Endothelial cell (in vitro differentiated cells): ENCODE measurements around the gene STK32C. TPM values are rescaled to one million over a fixed set of nuclear protein-coding genes. Genes with fewer than 3 reads are reported as not detected.

ENCODE experiments used
- DNase-seq: peaks from one replicate; pipeline ENCODE4 v3.0.0; 2021; ENCODE audit warnings: low spot score
- H3K27ac Mint-ChIP-seq: one replicate; pipeline ENCODE4 v1.8.0; 2021; ENCODE audit warnings: mixed read lengths, inconsistent platforms; ENCODE audit not compliant: unreplicated experiment
- H3K27me3 Mint-ChIP-seq: one replicate; pipeline ENCODE4 v1.8.0; 2021; ENCODE audit warnings: mild to moderate bottlenecking, moderate library complexity, mixed read lengths, inconsistent platforms; ENCODE audit not compliant: unreplicated experiment
- H3K36me3 Mint-ChIP-seq: one replicate; pipeline ENCODE4 v1.8.0; 2021; ENCODE audit warnings: mild to moderate bottlenecking, low read depth, mixed read lengths, inconsistent platforms; ENCODE audit not compliant: unreplicated experiment
- H3K4me1 Mint-ChIP-seq: one replicate; pipeline ENCODE4 v1.8.0; 2021; ENCODE audit warnings: mild to moderate bottlenecking, mixed read lengths, inconsistent platforms; ENCODE audit not compliant: unreplicated experiment
- H3K4me3 Mint-ChIP-seq: one replicate; pipeline ENCODE4 v1.8.0; 2021; ENCODE audit warnings: mild to moderate bottlenecking, mixed read lengths, inconsistent platforms; ENCODE audit not compliant: unreplicated experiment
- H3K9me3 Mint-ChIP-seq: one replicate; pipeline ENCODE4 v1.8.0; 2021; ENCODE audit warnings: mixed read lengths, inconsistent platforms; ENCODE audit not compliant: unreplicated experiment
- CTCF ChIP-seq: fragments of 200-600 bp; sonication (generic); IDR thresholded peaks from one replicate; pipeline ENCODE4 v1.5.0; 2021; ENCODE audit warnings: antibody characterized with exemption; ENCODE audit not compliant: unreplicated experiment
- total RNA-seq: library from RNA; stranded (reverse); fragmentation: NEBNext Ultra II Directional; extraction: Animal tissue kit (Norgen Biotek cat#: 25700); gene quantifications from one replicate; pipeline ENCODE4 v1.2.1, GENCODE V29; 2021; ENCODE audit not compliant: unreplicated experiment

STK32C gene
- total RNA-seq, 1 donor from 2014 or later = 12.6 TPM

DNA sequence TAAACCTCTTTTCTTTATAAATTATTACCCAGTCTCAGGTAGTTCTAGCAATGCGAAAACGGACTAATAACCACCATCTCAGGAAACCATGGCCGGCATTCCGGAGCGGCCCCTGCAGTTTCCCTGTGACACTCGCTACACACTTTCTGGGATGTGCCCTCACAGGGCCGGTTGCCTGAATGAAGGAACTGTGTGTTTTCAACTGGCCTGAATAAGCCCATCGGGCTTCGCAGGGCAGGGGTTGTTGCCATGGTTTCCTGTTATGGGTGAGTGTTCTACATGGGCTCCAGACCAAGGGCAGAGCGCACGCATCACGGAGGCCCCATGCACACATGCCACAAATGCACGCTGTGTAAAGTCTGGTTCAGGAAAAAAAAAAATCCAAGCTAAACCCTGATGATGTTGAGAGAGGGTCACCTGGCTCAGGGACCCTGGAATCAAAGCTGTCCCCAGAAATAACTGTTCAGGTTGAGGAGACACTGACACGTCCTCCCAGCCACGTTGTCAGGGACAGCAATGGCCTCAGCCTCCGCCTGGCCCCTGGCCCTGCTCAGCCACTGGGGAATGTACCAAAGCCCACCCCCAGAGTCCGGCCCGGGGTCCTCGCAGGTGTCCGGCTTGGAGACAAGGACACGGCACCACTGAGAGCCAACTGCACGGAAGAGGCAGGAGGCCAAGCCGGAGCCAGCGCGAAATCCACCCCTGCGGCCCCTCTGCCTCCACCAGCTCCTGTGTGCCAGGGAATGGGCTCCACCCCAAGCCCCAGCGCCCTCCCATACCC lies 47.9 kb downstream of the STK32C start:
- DNase-seq = no peak
- H3K27me3 Mint-ChIP-seq = peaks cover 9% of the 10 kb centered on the region
- peaks cover 2% of the 10 kb centered on the region for H3K4me1 Mint-ChIP-seq
- H3K9me3 Mint-ChIP-seq = no peaks in the 10 kb centered on the region
- H3K36me3 Mint-ChIP-seq = peaks cover 3% of the 10 kb centered on the region
- TF ChIP-seq CTCF = no peak
- H3K4me3 Mint-ChIP-seq = no peak overlapping the region
- H3K27ac Mint-ChIP-seq = no peak overlapping the region

- TF ChIP-seq CTCF = no peak
- DNase-seq = no peak
- peaks cover 2% of the 10 kb centered on the region for H3K4me1 Mint-ChIP-seq
- no peaks in the 10 kb centered on the region for H3K9me3 Mint-ChIP-seq
- H3K4me3 Mint-ChIP-seq = no peak overlapping the region
- H3K27ac Mint-ChIP-seq = no peak overlapping the region
- peaks cover 3% of the 10 kb centered on the region for H3K36me3 Mint-ChIP-seq
- peaks cover 11% of the 10 kb centered on the region for H3K27me3 Mint-ChIP-seq
These were observed 49.3 kb downstream of the STK32C start for GRCh38 chr10:132258423-132258822.

- Mint-ChIP-seq H3K27ac (no peak overlapping the region), H3K36me3 (peaks cover 3% of the 10 kb centered on the region), H3K27me3 (peaks cover 11% of the 10 kb centered on the region), H3K4me3 (no peak overlapping the region), H3K4me1 (peaks cover 5% of the 10 kb centered on the region), H3K9me3 (no peaks in the 10 kb centered on the region)
- no peak for TF ChIP-seq CTCF
- no peak for DNase-seq
These were observed 49.8 kb downstream of the STK32C start for GRCh38 chr10:132257907-132258306.

DNA sequence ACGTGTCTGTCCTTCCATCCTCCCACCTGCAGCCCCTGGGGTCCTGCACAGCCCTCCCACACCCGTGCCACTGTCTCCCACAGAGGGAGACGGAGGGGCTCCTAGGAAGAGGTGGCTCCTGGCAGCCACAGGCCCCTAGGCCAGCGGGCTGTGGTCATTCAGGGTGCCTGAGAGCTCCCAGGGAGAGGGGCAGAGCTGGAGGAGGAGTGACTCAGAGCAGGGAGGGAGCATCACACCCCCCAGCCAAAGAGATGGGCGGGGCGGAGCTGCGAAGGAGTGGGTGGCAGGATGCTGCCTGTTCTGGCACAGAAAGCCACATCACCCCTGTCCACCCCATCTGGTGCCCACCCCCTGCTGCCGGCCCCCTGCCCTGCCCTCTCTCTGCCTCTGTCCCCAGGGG lies 50.5 kb downstream of the STK32C start:
- H3K36me3 Mint-ChIP-seq = peaks cover 3% of the 10 kb centered on the region
- DNase-seq = no peak
- no peak overlapping the region for H3K27ac Mint-ChIP-seq
- no peak overlapping the region for H3K4me3 Mint-ChIP-seq
- TF ChIP-seq CTCF = no peak
- peaks cover 6% of the 10 kb centered on the region for H3K4me1 Mint-ChIP-seq
- H3K9me3 Mint-ChIP-seq = no peaks in the 10 kb centered on the region
- H3K27me3 Mint-ChIP-seq = peaks cover 12% of the 10 kb centered on the region

GRCh38 chr10:132256866-132257265 lies 50.9 kb downstream of the STK32C start:
- TF ChIP-seq CTCF = no peak
- no peak for DNase-seq
- H3K27me3 Mint-ChIP-seq = peaks cover 15% of the 10 kb centered on the region

More at GRCh38 chr10:132256866-132257265, 50.9 kb downstream of the STK32C start:
- Mint-ChIP-seq H3K36me3 (peaks cover 3% of the 10 kb centered on the region), H3K4me1 (peaks cover 6% of the 10 kb centered on the region), H3K27ac (no peak overlapping the region), H3K4me3 (no peak overlapping the region), H3K9me3 (no peaks in the 10 kb centered on the region)
